Measurements from ENCODE around the gene SLC47A1.

DNA sequence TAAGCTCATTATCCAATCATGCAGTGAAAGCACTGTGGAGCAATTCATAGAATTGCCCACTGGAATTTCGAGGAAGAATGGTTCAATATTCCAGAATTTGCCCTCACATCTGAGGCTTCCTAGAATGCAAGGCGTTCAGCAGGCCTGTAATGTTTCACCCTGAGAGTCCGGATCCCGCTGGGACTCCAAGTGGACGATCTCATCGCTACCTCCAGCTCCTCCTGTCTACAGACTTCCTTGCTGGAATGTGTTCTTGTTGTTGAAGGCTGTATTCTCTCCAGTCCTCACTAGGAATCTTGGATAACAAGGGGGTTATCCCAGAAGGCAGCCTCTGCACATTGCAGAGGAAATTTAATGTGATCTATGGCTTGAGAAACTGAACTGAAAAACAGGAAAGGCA lies 7.8 kb downstream of the SLC47A1 start:
- no peak for TF ChIP-seq MYNN (tag by site-specific recombination; IDR thresholded peaks at IDR 0.05; ENCODE audit: borderline replicate concordance)
- TF ChIP-seq, protein P1, sequence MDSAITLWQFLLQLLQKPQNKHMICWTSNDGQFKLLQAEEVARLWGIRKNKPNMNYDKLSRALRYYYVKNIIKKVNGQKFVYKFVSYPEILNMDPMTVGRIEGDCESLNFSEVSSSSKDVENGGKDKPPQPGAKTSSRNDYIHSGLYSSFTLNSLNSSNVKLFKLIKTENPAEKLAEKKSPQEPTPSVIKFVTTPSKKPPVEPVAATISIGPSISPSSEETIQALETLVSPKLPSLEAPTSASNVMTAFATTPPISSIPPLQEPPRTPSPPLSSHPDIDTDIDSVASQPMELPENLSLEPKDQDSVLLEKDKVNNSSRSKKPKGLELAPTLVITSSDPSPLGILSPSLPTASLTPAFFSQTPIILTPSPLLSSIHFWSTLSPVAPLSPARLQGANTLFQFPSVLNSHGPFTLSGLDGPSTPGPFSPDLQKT (IDR thresholded peaks at IDR 0.05; ENCODE audit: borderline replicate concordance, low read depth, low read length): no peak
- TF ChIP-seq, protein P2, sequence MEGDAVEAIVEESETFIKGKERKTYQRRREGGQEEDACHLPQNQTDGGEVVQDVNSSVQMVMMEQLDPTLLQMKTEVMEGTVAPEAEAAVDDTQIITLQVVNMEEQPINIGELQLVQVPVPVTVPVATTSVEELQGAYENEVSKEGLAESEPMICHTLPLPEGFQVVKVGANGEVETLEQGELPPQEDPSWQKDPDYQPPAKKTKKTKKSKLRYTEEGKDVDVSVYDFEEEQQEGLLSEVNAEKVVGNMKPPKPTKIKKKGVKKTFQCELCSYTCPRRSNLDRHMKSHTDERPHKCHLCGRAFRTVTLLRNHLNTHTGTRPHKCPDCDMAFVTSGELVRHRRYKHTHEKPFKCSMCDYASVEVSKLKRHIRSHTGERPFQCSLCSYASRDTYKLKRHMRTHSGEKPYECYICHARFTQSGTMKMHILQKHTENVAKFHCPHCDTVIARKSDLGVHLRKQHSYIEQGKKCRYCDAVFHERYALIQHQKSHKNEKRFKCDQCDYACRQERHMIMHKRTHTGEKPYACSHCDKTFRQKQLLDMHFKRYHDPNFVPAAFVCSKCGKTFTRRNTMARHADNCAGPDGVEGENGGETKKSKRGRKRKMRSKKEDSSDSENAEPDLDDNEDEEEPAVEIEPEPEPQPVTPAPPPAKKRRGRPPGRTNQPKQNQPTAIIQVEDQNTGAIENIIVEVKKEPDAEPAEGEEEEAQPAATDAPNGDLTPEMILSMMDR (tag by site-specific recombination; IDR thresholded peaks at IDR 0.05): no peak
- TF ChIP-seq ZNF274 (IDR thresholded peaks at IDR 0.05; ENCODE audit: low read length): no peak
- TF ChIP-seq ZNF274 (tag by site-specific recombination; IDR thresholded peaks at IDR 0.05; ENCODE audit: borderline replicate concordance): no peak
- TF ChIP-seq ZNF266 (tag by site-specific recombination; IDR thresholded peaks at IDR 0.05; ENCODE audit: low read depth): no peak
- TF ChIP-seq ZNF350 (tag by site-specific recombination; IDR thresholded peaks at IDR 0.05): no peak
- TF ChIP-seq REPIN1 (tag by site-specific recombination; IDR thresholded peaks at IDR 0.05; ENCODE audit: low read depth): no peak
- no peak for TF ChIP-seq PRDM1 (tag by site-specific recombination; IDR thresholded peaks at IDR 0.05)
- TF ChIP-seq ZNF302 (tag by site-specific recombination; IDR thresholded peaks at IDR 0.05; ENCODE audit: low read depth): no peak
- TF ChIP-seq, protein P3, sequence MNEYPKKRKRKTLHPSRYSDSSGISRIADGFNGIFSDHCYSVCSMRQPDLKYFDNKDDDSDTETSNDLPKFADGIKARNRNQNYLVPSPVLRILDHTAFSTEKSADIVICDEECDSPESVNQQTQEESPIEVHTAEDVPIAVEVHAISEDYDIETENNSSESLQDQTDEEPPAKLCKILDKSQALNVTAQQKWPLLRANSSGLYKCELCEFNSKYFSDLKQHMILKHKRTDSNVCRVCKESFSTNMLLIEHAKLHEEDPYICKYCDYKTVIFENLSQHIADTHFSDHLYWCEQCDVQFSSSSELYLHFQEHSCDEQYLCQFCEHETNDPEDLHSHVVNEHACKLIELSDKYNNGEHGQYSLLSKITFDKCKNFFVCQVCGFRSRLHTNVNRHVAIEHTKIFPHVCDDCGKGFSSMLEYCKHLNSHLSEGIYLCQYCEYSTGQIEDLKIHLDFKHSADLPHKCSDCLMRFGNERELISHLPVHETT (tag by site-specific recombination; IDR thresholded peaks at IDR 0.05): no peak
- TF ChIP-seq ZNF184 (tag by site-specific recombination; IDR thresholded peaks at IDR 0.05): no peak
- TF ChIP-seq YY1 (tag by site-specific recombination; IDR thresholded peaks at IDR 0.05): no peak
- TF ChIP-seq, protein P4, sequence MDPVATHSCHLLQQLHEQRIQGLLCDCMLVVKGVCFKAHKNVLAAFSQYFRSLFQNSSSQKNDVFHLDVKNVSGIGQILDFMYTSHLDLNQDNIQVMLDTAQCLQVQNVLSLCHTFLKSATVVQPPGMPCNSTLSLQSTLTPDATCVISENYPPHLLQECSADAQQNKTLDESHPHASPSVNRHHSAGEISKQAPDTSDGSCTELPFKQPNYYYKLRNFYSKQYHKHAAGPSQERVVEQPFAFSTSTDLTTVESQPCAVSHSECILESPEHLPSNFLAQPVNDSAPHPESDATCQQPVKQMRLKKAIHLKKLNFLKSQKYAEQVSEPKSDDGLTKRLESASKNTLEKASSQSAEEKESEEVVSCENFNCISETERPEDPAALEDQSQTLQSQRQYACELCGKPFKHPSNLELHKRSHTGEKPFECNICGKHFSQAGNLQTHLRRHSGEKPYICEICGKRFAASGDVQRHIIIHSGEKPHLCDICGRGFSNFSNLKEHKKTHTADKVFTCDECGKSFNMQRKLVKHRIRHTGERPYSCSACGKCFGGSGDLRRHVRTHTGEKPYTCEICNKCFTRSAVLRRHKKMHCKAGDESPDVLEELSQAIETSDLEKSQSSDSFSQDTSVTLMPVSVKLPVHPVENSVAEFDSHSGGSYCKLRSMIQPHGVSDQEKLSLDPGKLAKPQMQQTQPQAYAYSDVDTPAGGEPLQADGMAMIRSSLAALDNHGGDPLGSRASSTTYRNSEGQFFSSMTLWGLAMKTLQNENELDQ (tag by site-specific recombination; IDR thresholded peaks at IDR 0.05; ENCODE audit: low read depth): no peak

Measured in HEK293 (cell line).